GM12872 (cell line): ENCODE measurements around the gene TRIM44.

Experiments used
- TF ChIP-seq, protein P1 (sequence below): IDR thresholded peaks from 3 replicates; pipeline ENCODE4 v1.5.1; 2011; ENCODE audit warnings: low read depth, mild to moderate bottlenecking, low read length, moderate library complexity; ENCODE audit not compliant: insufficient read depth

TRIM44 gene

DNA sequence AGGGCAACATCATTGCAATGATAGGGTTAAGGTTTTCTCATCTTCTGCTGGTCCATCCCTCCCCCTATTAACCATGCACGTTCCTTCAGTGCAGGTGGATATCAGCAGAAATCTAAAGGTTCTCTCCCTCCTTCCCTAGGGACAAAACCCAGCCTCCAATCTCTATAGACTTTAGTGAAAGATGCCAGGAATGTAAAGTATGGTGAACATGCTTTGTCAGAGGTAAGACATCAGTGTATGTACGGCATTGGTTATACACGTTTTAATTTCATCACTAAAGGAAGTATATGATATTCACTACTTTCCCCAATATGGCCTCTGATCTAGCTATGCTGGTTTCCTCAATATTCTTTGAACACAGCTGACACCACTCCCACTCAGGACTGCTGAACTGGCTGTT lies 200.1 kb downstream of the TRIM44 start:
- TF ChIP-seq, protein P1, sequence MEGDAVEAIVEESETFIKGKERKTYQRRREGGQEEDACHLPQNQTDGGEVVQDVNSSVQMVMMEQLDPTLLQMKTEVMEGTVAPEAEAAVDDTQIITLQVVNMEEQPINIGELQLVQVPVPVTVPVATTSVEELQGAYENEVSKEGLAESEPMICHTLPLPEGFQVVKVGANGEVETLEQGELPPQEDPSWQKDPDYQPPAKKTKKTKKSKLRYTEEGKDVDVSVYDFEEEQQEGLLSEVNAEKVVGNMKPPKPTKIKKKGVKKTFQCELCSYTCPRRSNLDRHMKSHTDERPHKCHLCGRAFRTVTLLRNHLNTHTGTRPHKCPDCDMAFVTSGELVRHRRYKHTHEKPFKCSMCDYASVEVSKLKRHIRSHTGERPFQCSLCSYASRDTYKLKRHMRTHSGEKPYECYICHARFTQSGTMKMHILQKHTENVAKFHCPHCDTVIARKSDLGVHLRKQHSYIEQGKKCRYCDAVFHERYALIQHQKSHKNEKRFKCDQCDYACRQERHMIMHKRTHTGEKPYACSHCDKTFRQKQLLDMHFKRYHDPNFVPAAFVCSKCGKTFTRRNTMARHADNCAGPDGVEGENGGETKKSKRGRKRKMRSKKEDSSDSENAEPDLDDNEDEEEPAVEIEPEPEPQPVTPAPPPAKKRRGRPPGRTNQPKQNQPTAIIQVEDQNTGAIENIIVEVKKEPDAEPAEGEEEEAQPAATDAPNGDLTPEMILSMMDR, result no peak

DNA sequence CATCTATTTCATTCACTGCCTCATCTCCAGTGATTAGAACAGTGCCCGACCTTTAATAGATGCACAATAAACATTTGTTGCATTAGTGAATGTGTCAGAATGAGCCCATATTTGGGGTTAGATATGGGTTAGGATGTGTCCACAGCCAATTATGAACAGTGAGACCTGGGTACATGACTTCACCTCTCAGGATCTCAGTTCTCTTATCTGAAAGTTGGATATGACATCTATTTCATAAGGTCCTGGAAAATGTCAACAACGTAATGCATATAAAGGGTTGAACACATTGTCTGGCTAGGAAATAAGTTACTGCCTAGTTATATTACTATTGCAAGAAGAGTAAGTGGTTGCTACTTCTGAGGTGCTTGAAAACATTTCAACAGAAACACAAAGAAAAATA lies 201.6 kb downstream of the TRIM44 start:
- TF ChIP-seq, protein P1, result no peak

DNA sequence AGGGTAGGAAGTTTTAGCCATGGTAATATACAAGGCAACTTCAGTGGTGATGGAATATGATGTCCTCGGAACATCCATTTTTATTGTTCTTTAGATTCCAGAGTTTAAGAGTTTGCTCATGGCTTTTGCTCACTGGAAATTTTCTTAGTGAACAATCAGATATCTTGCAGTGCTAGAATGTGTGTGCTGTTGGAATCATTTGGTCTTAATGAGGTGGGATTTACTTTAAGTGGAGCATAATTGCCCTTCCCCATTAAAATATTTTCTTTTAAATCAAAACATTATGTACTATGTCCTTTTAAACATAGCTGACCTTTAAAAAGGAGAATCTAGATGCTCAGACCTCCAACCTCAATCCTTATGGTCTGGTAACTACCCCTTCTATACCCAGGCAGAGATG lies 204.0 kb downstream of the TRIM44 start:
- TF ChIP-seq, protein P1, result no peak
